Left colon (tissue), 2 donors: ENCODE data around the gene SLC22A31. TPM values are rescaled to one million over a fixed set of nuclear protein-coding genes. Genes with fewer than 3 reads are reported as not detected.
A peak's percentile ranks its signal among the peaks of the same experiment; 100 is the strongest.
"Not testable (repeated sequence)": the region's sequence is repeated elsewhere in the genome, so short reads cannot be mapped to it uniquely, and the experiment has no call there.

ENCODE experiments used
- ATAC-seq: fragments of 200-7000 bp; cut with Tn5 transposase; one replicate; pipeline ENCODE4 v1.9.1; 2020; ENCODE audit warnings: mild to moderate bottlenecking, moderate library complexity
- DNase-seq, 2 donors: peaks; one replicate each; pipeline ENCODE4 v3.0.0-alpha.2; 2020
- intact Hi-C, 2 donors: fragments of 100-400 bp; cut with DNase I in 1 of 2; cut with micrococcal nuclease in 1 of 2; formaldehyde crosslinking; loops; one replicate each; pipeline versions ENCODE4 v1.11.2 to v1.14.0; 2022; cut with DNase I, micrococcal nuclease
- total RNA-seq, 2 donors: library from RNA; stranded (reverse); fragmentation: NEBNext Ultra II Directional; extraction: Animal tissue kit (Norgen Biotek cat#: 25700); gene quantifications; one replicate each; pipeline ENCODE4 v1.2.1, GENCODE V29; 2021
- donor health status: DM: no; HTN: no; CAD: no.
- donor health status: DM: yes; HTN: yes; CAD: no.

SLC22A31 gene
- total RNA-seq, 2 donors from 2014 or later, result 0.34 to 0.59 TPM

GRCh38 chr16:89197033-89197632, 3.2 kb downstream of the SLC22A31 start:
- intact Hi-C loops, result no loop called here
- no peak for ATAC-seq
- DNase-seq, result no peak

GRCh38 chr16:89195521-89196171, 4.7 kb downstream of the SLC22A31 start:
- intact Hi-C loops, result no loop called here
- DNase-seq, result no peak
- ATAC-seq, result no peak

GRCh38 chr16:89194340-89195311, 5.7 kb downstream of the SLC22A31 start:
- intact Hi-C loops, result no loop called here
- no peak for ATAC-seq
- no peak for DNase-seq

GRCh38 chr16:89193576-89194293, 6.6 kb downstream of the SLC22A31 start:
- peak in 1 of 2 donors; percentile 24 for DNase-seq
- intact Hi-C loops, result no loop called here

GRCh38 chr16:89192956-89193575, 7.3 kb downstream of the SLC22A31 start:
- intact Hi-C loops, result no loop called here
- ATAC-seq, result peak; percentile 70
- peak in 1 of 2 donors; percentile 66 for DNase-seq

More at GRCh38 chr16:89193576-89194293, 6.6 kb downstream of the SLC22A31 start:
- no peak for ATAC-seq

- intact Hi-C loops, result not testable (repeated sequence)
- ATAC-seq, result peak; percentile 41
- DNase-seq, result peak; percentile 72 to 76
These were observed 8.0 kb downstream of the SLC22A31 start for GRCh38 chr16:89192186-89192955.

GRCh38 chr16:89191901-89192185, 8.5 kb downstream of the SLC22A31 start:
- ATAC-seq, result no peak
- intact Hi-C loops, result no loop called here
- DNase-seq, result no peak

GRCh38 chr16:89191033-89191900, 9.1 kb downstream of the SLC22A31 start:
- DNase-seq, result no peak
- ATAC-seq, result no peak
- intact Hi-C loops, result no loop called here

- intact Hi-C loops, result no loop called here
- no peak for DNase-seq
- no peak for ATAC-seq
These were observed 10.0 kb downstream of the SLC22A31 start for GRCh38 chr16:89190150-89190958.

GRCh38 chr16:89189358-89190025, 10.8 kb downstream of the SLC22A31 start:
- no peak for ATAC-seq
- DNase-seq, result no peak
- intact Hi-C loops, result no loop called here

- DNase-seq, intact Hi-C loops, ATAC-seq: not testable (repeated sequence)
These were observed 11.6 kb downstream of the SLC22A31 start for GRCh38 chr16:89188471-89189357.

- ATAC-seq (no peak), DNase-seq (no peak)
- intact Hi-C loops, result no loop called here
These were observed 12.5 kb downstream of the SLC22A31 start for GRCh38 chr16:89187770-89188392.

GRCh38 chr16:89187032-89187769, 13.1 kb downstream of the SLC22A31 start:
- ATAC-seq (peak; percentile 23), DNase-seq (no peak)
- intact Hi-C loops, result no loop called here

- ATAC-seq, DNase-seq, intact Hi-C loops: not testable (repeated sequence)
These were observed 13.7 kb downstream of the SLC22A31 start for GRCh38 chr16:89186593-89187031.
